GM18858 (cell line): ENCODE measurements around the gene ACYP2.

ENCODE experiments used
- ATAC-seq: cut with Tn5 transposase; IDR thresholded peaks from one replicate; pipeline ENCODE4 v1.9.1; 2021; ENCODE audit not compliant: unreplicated experiment

The ACYP2 gene

DNA sequence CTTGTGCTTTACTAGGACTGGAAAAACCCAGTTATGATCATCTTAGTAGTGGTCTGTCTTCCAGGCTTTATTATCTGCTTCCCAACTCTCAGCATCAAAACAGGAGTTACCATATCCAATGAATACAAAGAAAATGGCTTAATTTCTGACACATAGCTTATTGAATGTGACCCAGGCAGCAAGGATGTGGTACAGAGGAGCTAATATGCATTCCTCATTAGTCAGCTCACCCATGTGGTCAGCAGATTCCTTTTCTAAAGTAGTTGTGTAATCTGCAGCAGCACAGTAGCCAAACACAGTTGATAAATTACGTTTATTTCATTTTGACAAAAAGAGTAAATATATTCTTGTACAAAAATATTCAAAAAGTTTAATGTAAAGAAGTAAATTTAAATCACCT is 97.0 kb downstream of the ACYP2 start:
- no peak for ATAC-seq

- ATAC-seq = no peak
These were observed 97.7 kb downstream of the ACYP2 start for GRCh38 chr2:54213082-54213481.

- ATAC-seq = no peak
These were observed 109.6 kb downstream of the ACYP2 start for GRCh38 chr2:54224997-54225396.

- no peak for ATAC-seq
These were observed 110.8 kb downstream of the ACYP2 start for GRCh38 chr2:54226260-54226659.

DNA sequence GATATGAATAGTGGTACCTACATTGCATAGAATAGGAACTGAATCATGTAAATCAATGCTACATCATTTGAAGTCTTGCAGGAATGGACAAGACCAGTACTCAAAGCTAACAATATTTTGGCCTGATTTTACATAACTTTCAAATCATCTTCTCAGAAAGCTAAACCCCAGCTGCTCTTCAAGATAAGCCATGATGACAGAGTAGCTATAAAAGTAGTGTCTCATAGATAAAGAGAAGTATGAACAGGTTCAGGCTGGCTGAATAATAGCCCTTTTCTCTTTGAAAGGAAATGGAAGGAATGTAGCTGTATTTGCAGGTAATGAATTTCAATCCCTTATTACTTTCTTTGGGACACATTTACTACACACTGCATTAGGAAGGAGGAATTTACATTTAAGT is 112.4 kb downstream of the ACYP2 start:
- ATAC-seq = no peak

DNA sequence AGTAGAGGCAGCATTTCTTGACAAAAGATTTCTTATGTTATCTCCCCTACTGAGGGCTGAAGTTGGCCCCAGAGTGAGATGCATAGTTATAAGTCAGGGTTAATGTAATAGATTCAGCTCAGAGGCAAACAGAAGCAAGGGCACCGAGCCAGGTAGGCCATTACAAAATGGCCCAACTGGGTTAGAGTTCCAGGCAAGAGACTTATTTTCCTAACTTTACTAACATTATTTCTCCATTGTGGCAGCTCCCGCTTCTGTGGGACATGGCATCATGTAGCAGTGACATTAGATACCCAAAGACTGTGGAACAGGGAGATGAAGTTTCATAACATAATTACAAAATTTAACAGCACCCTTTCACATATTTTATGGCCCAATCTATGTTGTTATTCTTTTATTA is 113.5 kb downstream of the ACYP2 start:
- no peak for ATAC-seq

- no peak for ATAC-seq
These were observed 118.6 kb downstream of the ACYP2 start for GRCh38 chr2:54233832-54234649.

- no peak for ATAC-seq
These were observed 122.0 kb downstream of the ACYP2 start for GRCh38 chr2:54237428-54237827.

GRCh38 chr2:54239427-54239826 is 124.0 kb downstream of the ACYP2 start:
- no peak for ATAC-seq

DNA sequence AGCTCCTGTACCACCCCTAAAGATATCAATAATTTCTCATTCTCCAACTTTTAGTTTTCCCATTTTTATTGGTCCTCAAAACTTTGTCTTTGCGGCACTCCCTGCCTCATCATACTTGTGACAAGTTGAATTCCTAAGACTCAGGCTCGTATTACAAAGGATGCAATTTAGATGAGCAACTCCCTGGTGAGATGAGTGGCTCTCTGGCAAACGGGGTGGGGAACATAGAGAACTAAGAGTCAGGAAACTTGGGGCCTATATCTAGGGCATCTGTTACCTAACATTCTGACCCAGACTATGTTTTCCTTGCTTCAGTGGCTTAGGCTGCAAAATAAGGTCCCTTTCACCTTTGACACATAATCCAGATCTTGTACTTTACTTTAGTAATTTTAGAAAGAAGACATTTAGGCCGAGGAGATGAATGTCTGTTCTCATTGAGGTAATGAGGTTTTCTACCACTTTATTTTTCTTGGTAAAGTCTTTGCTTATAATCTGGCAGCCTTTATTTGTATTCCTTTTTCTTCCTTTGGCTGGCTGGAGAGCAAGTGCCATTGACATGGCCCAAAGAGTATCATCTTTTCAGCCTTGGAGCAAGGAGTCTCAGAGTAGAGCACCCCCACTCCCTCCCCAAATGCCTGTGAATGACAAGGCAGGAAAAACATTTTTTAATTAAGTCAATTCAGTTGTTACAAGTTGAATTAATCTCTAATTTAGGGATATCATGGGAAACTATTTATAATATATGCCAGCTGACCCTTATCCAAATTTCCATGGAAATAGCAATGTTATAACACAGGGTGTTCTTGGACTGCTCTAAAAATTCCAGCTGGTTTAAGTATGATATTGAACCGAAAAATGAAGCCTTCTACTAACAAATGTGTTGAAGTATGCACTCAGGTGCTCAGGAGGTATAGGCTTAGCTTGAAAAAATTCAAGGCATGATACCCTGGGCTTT is 125.4 kb downstream of the ACYP2 start:
- ATAC-seq = no peak

- ATAC-seq = no peak
These were observed 131.7 kb downstream of the ACYP2 start for GRCh38 chr2:54247115-54247514.

- ATAC-seq = no peak
These were observed 134.2 kb downstream of the ACYP2 start for GRCh38 chr2:54249629-54250028.

- no peak for ATAC-seq
These were observed 138.8 kb downstream of the ACYP2 start for GRCh38 chr2:54254180-54254579.

DNA sequence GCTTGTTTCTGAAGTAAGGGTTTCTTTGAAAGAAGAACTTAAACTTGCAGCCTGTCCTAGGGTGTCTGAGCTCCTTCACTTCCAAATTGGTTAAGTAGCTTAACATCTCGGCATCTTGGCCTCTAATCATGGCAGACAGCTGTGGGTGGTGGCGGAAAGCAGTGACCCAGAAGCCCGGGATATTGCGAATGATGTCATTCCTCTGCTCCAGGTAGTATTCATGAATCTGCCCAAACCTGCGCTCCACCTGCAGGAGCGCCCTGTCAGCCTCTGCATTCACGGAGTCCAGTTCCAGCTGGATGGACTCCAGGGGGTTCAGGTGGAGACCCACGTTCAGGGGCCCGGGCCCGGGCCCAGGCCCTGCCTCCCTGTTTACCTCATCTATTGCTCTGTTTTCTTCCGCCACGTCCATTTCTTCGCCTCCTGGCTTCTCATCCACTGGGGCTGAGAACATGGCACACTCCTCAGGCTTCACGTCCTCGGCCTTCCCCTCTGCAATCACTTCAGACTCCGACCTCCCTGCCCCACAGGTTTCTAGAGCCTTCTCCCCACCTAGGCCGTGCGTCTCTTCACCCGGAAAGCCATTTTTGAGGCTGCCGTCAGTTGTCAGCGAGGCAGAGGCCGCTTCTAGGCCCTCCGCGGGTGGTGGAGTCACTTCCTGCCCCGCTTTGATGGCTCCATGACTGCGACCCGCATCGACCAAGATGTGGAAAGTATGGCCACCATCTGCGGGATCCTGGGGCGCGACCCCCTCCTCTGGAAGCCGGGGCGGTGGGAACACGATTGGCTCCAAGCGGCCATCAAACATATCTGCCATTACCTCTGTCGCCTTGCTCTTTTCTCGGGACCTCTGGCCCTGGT is 140.0 kb downstream of the ACYP2 start:
- ATAC-seq = no peak

DNA sequence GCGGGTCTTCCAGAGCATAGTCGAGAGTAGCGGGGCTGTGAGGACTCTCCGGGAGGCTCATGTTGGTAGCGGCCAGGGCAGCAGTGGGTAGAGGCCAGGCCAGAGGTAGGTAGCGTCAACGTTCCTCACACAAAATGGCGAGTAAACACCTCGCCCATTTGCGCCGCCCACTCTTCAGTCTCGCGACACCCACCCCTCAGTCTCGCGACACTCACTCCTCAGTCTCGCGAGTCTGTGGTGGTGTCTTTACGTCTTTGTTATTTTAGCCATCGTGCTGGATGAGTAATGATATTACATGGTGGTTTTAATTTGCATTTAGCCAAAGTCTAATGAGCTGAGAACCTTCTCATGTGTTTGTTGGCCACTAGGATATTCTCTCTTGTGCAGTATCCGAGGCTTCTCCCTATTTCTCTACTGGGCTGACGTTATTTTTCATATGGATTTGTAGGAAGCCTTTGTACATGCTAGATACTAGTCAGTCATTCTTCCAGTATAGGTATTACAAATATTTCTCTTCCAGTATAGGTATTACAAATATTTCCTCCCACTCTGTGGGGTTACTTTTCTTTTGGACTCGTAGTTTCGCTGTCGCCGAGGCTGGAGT is 140.8 kb downstream of the ACYP2 start, which contains the start of gene TSPYL6:
TSS of gene TSPYL6 (minus strand) at position 139 of the 604 bp plus-strand sequence. CDS start at position 61, 78 bp downstream.
- ATAC-seq = no peak

- no peak for ATAC-seq
These were observed 142.8 kb downstream of the ACYP2 start for GRCh38 chr2:54258166-54258565.

DNA sequence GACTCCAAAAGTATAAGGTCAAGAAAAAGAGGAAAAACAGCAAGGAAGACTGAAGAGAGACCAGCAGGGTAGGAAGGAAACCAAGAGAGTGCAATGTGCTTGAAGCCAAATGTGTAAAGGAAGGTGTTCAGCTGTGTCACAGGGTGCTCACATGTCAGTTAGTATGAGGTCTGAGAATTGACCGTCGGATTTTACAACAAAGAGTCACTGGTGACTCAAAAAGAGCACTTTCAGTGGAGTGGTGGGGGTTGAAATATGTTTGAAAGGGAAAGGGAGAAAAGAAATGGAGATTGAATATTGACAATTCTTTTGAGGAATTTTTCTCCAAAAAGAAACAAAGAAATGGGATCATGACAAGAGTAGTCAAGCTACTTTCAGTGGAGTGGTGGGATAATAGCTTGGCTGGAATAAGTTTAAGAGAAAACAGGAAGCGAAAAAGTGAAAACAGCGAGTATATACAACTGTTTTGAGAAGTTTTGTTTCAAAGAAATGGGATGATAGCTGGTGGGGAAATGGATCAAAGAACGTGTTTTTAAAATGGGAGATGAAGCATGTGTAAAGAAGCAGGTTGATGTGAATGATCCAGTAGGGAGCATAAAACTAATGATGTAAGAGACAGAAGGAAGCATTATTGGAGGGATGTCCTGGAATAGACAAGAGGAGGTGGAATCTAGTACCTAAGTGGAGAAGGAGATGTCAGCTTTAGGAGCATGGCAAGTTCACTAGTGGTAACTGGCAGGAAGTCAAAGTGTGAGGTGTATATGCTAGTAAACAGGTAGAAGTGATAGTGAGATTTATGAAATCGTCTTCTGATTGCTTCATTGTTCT is 144.2 kb downstream of the ACYP2 start:
- peak; percentile 90 for ATAC-seq

GRCh38 chr2:54260241-54260595 is 144.8 kb downstream of the ACYP2 start:
- no peak for ATAC-seq

- ATAC-seq = no peak
These were observed 146.1 kb downstream of the ACYP2 start for GRCh38 chr2:54261537-54261936.
